Measurements from ENCODE around the gene MT1H.
"Not testable (repeated sequence)": the region's sequence is repeated elsewhere in the genome, so short reads cannot be mapped to it uniquely, and the experiment has no call there.

MT1H gene

DNA sequence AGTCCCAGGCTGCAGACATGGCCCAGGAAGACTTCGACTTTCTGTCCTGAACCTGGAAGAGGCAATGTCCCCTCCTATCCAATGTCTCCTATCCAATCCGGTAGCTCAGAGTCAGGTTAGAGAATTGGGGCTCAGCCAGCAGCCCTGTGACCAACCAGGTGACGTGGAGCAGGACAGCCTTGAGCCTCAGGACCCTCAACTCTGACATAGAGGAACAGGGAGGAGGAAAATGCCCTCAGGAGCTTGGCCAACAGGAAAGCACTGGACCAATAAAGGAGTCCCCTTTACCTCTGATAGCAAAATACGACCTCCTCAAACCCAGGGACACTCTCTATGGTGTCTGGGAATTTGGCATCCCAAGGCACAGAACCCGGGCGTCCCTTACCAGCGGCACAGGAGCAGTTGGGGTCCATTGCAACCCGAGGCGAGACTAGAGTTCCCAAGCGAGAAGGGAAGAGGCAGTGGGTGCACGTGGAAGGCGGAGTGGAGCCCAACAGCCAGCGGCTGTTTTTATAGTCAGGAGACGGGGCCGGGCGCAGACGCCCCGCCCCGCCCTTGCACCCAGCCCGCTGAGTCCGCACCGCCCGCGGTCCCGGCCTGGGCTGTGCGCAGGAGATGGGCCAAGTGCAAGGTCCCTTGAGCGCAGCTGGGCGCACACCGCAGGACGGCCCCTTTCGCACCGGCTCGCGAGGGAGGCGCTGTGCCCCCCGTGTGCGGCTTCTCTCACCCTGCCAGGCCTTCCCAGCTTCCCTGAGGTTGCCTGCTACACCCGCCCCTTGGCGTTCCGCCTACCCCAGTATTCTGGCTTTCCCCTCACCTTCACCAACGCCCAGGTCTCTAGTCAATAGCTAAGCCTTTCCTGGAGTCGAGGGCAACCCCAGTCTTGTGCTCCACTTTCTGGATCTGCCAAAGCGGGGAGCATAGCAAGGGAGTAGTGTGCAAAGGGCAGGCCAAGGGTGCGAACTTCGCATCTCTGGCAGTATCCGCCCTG, 1.7 kb upstream of the MT1H start, which contains the start of gene MT1G:
Gene MT1G (minus strand): TSS at position 485 of the 991 bp plus-strand sequence. CDS start 72 bp downstream, at position 413.
- Histone ChIP-seq H3K27me3 (ENCODE audit: control insufficient read depth in 1 of 2, insufficient read depth in 2 of 2, low read length in 2 of 2) (peaks cover 50 to 52% of the 10 kb centered on the region in 2 donors), H3K27ac (ENCODE audit: low read length) (no peak within 1 kb of the TSS), H3K4me1 (ENCODE audit: control insufficient read depth, insufficient read depth, low read length) (peaks cover 14% of the 10 kb centered on the region), H3K9ac (ENCODE audit: low read length in 2 of 2) (no peak within 1 kb of the TSS), H3K36me3 (ENCODE audit: control insufficient read depth in 2 of 2, insufficient read depth in 2 of 2, low read length in 2 of 2) (no peaks in the 10 kb centered on the region), H3K4me3 (ENCODE audit: low read length in 2 of 2) (peak within 1 kb of the TSS in 1 of 2 donors; percentile 47), H3K9me3 (ENCODE audit: control insufficient read depth in 2 of 2, low read length in 2 of 2) (no peaks in the 10 kb centered on the region)

DNA sequence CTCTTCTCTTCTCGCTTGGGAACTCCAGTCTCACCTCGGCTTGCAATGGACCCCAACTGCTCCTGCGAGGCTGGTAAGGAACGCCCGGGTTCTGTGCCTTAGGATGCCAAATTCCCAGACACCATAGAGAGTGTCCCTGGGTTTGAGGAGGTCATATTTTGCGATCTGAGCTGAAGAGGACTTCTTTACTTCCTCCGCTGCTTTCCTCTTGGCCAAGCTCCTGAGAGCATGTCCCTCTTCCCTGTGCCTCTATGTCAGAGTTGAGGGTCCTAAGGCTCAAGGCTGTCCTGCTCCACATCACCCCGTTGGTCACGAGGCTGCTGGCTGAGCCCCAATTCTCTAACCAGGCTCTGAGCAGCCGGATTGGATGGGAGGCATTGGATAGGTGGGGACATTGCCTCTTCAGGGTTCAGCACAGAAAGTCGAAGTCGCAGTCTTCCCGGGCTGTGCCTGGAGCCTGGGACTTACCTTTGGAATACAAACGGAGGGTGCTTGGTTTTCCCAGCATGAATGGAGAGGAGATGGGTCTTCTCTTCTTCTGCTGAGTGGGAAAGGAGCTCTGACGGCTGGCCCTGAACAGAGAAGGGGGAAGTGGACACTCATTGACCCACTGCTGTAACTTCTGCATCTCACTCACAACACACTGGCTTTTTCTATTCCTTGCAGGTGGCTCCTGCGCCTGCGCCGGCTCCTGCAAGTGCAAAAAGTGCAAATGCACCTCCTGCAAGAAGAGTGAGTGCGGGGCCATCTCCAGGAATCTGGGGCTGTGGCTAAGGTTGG, 416 bp downstream of the MT1H start:
- Histone ChIP-seq H3K4me1 (ENCODE audit: control insufficient read depth, insufficient read depth, low read length) (peaks cover 14% of the 10 kb centered on the region), H3K9ac (ENCODE audit: low read length in 2 of 2) (no peak overlapping the region), H3K4me3 (ENCODE audit: low read length in 2 of 2) (no peak overlapping the region), H3K27ac (ENCODE audit: low read length) (no peak overlapping the region), H3K36me3 (ENCODE audit: control insufficient read depth in 2 of 2, insufficient read depth in 2 of 2, low read length in 2 of 2) (no peaks in the 10 kb centered on the region), H3K27me3 (ENCODE audit: control insufficient read depth in 1 of 2, insufficient read depth in 2 of 2, low read length in 2 of 2) (peaks cover 40 to 54% of the 10 kb centered on the region in 2 donors), H3K9me3 (ENCODE audit: control insufficient read depth in 2 of 2, low read length in 2 of 2) (no peaks in the 10 kb centered on the region)

DNA sequence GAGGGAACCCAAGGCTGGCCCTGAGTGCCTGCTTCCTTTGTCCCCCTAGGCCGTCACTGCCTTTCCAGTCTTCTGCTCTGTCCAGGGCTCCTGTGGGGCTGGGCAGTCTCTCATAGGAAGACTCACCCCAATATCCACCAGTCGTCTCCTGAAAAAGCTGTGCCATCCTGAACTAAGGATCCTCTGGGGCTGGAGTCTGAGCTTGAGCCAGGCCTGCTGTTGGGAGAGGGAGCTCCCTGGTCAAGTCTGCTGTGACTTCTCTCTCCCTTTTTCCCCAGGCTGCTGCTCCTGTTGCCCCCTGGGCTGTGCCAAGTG, 963 bp downstream of the MT1H start:
- no peak overlapping the region for H3K4me3 ChIP-seq (ENCODE audit: low read length in 2 of 2)
- no peaks in the 10 kb centered on the region for H3K9me3 ChIP-seq (ENCODE audit: control insufficient read depth in 2 of 2, low read length in 2 of 2)
- H3K4me1 ChIP-seq (ENCODE audit: control insufficient read depth, insufficient read depth, low read length), result peaks cover 14% of the 10 kb centered on the region
- H3K27ac ChIP-seq (ENCODE audit: low read length), result no peak overlapping the region
- no peak overlapping the region for H3K9ac ChIP-seq (ENCODE audit: low read length in 2 of 2)
- no peaks in the 10 kb centered on the region for H3K36me3 ChIP-seq (ENCODE audit: control insufficient read depth in 2 of 2, insufficient read depth in 2 of 2, low read length in 2 of 2)
- peaks cover 42 to 60% of the 10 kb centered on the region in 2 donors for H3K27me3 ChIP-seq (ENCODE audit: control insufficient read depth in 1 of 2, insufficient read depth in 2 of 2, low read length in 2 of 2)

DNA sequence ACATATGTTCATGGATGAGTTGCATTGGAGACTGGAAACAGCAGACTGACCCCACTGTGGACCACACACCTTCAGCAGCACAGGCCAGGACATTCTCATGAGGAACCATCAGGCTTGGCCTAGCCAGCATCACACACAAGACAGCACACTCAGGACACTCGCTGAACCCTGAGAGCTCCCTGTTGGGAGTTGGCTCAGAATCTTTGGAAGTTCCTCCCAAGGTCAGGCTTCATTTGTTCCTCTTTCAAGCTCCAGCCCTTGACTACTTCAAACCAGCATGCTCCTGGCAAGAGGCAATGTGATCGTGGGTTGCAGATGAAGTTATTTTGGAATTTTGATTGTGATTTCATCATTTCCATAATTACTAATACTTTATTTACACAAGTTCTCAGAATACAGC, 2.1 kb downstream of the MT1H start:
- H3K36me3 ChIP-seq (ENCODE audit: control insufficient read depth in 2 of 2, insufficient read depth in 2 of 2, low read length in 2 of 2); H3K9me3 ChIP-seq (ENCODE audit: control insufficient read depth in 2 of 2, low read length in 2 of 2); H3K27ac ChIP-seq (ENCODE audit: low read length); H3K9ac ChIP-seq (ENCODE audit: low read length in 2 of 2); H3K4me3 ChIP-seq (ENCODE audit: low read length in 2 of 2): not testable (repeated sequence)
- H3K27me3 ChIP-seq (ENCODE audit: control insufficient read depth in 1 of 2, insufficient read depth in 2 of 2, low read length in 2 of 2), result peaks cover 47 to 67% of the 10 kb centered on the region in 2 donors
- peaks cover 17% of the 10 kb centered on the region for H3K4me1 ChIP-seq (ENCODE audit: control insufficient read depth, insufficient read depth, low read length)

DNA sequence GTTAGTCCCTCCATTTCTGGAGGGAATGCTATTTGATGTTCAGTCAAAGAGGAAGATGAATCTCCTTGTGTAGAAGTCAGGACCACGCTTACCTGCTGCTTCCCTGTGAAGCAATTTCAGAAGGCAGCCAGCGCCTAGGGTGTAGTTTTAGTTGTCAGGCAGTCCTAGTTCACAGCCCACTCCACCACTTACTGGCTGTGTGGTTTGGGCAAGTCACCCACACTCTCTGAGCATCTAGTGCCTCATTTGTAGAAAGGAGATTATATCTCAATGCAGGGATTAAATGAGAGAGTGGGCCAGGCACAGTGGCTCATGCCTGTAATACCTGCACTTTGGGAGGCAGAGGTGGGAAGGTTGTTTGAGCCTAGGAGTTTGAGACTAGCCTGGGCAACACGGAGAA, 2.6 kb downstream of the MT1H start:
- H3K9me3 ChIP-seq (ENCODE audit: control insufficient read depth in 2 of 2, low read length in 2 of 2); H3K27ac ChIP-seq (ENCODE audit: low read length); H3K9ac ChIP-seq (ENCODE audit: low read length in 2 of 2); H3K36me3 ChIP-seq (ENCODE audit: control insufficient read depth in 2 of 2, insufficient read depth in 2 of 2, low read length in 2 of 2); H3K4me3 ChIP-seq (ENCODE audit: low read length in 2 of 2): not testable (repeated sequence)
- H3K4me1 ChIP-seq (ENCODE audit: control insufficient read depth, insufficient read depth, low read length), result peaks cover 17% of the 10 kb centered on the region
- H3K27me3 ChIP-seq (ENCODE audit: control insufficient read depth in 1 of 2, insufficient read depth in 2 of 2, low read length in 2 of 2), result peaks cover 46 to 62% of the 10 kb centered on the region in 2 donors

DNA sequence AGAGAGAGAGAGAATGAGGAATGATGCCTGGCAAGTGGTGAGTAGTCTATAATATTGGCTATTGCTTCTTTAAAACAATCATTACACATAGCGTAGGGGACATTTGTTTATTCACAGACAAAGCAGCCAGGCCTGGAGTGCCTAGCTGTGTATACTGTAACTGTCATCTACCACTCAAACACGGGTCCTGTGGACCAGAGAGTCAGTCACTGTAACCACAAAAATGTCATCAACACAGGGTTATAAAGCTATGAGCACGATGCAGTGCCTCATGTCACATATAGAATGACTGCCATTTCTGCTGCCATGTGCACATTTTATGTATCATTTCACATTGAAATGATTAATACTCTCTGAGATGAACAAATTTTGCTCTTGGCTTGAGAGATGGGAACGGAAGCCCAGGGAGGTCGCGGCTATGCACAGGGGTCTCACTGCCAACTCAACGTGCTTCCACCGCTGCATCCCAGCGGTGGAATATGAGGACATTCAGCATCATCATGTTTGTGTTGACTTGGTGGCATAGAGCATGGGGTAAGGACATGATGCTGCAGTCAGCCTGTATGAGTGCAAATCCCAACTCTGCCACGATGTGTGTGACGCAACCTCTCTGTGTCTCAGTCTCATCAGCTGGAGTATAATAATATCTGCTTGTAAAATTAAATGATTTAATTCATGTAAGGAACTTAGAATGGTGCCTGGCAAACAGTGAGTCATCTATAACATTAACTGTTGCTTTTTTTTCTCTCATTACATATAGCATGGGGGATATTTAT, 3.3 kb downstream of the MT1H start:
- Histone ChIP-seq H3K4me3 (ENCODE audit: low read length in 2 of 2) (no peak overlapping the region), H3K4me1 (ENCODE audit: control insufficient read depth, insufficient read depth, low read length) (peaks cover 15% of the 10 kb centered on the region), H3K9me3 (ENCODE audit: control insufficient read depth in 2 of 2, low read length in 2 of 2) (no peaks in the 10 kb centered on the region), H3K27me3 (ENCODE audit: control insufficient read depth in 1 of 2, insufficient read depth in 2 of 2, low read length in 2 of 2) (peaks cover 40 to 55% of the 10 kb centered on the region in 2 donors), H3K9ac (ENCODE audit: low read length in 2 of 2) (no peak overlapping the region), H3K36me3 (ENCODE audit: control insufficient read depth in 2 of 2, insufficient read depth in 2 of 2, low read length in 2 of 2) (no peaks in the 10 kb centered on the region), H3K27ac (ENCODE audit: low read length) (no peak overlapping the region)

DNA sequence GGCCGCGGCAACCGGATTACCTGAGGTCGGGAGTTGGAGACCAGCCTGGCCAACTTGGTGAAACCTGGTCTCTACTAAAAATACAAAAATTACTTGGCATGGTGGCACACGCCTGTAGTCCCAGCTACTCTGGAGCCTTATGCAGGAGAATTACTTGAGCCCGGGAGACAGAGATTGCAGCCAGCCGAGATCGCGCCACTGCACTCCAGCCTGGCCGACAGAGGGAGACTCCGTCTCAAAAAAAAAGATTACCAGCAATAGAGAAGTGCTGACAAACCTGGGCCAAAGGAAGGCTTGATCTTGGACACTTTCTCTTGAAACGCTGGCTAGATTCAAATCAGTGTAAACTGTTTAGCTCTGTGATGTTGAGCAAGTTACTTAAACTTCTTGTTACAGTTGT, 4.3 kb downstream of the MT1H start:
- peaks cover 11% of the 10 kb centered on the region for H3K4me1 ChIP-seq (ENCODE audit: control insufficient read depth, insufficient read depth, low read length)
- peaks cover 34 to 45% of the 10 kb centered on the region in 2 donors for H3K27me3 ChIP-seq (ENCODE audit: control insufficient read depth in 1 of 2, insufficient read depth in 2 of 2, low read length in 2 of 2)
- no peak overlapping the region for H3K4me3 ChIP-seq (ENCODE audit: low read length in 2 of 2)
- no peak overlapping the region for H3K9ac ChIP-seq (ENCODE audit: low read length in 2 of 2)
- H3K36me3 ChIP-seq (ENCODE audit: control insufficient read depth in 2 of 2, insufficient read depth in 2 of 2, low read length in 2 of 2), result no peaks in the 10 kb centered on the region
- H3K9me3 ChIP-seq (ENCODE audit: control insufficient read depth in 2 of 2, low read length in 2 of 2), result no peaks in the 10 kb centered on the region
- H3K27ac ChIP-seq (ENCODE audit: low read length), result no peak overlapping the region

DNA sequence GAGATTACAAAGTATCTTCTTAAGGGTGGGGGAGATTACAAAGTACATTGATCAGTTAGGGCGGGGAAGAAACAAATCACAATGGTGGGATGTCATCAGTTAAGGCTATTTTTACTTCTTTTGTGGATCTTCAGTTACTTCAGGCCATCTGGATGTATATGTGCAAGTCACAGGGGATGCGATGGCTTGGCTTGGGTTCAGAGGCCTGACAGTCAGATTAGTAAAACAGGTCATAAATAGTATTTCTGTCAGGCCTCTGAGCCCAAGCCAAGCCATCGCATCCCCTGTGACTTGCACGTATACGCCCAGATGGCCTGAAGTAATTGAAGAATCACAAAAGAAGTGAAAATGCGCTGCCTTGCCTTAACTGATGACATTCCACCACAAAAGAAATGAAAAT, 5.0 kb downstream of the MT1H start:
- not testable (repeated sequence) for H3K27ac ChIP-seq (ENCODE audit: low read length); H3K4me1 ChIP-seq (ENCODE audit: control insufficient read depth, insufficient read depth, low read length); H3K4me3 ChIP-seq (ENCODE audit: low read length in 2 of 2); H3K36me3 ChIP-seq (ENCODE audit: control insufficient read depth in 2 of 2, insufficient read depth in 2 of 2, low read length in 2 of 2); H3K9me3 ChIP-seq (ENCODE audit: control insufficient read depth in 2 of 2, low read length in 2 of 2); H3K9ac ChIP-seq (ENCODE audit: low read length in 2 of 2)
- peaks cover 27 to 39% of the 10 kb centered on the region in 2 donors for H3K27me3 ChIP-seq (ENCODE audit: control insufficient read depth in 1 of 2, insufficient read depth in 2 of 2, low read length in 2 of 2)

DNA sequence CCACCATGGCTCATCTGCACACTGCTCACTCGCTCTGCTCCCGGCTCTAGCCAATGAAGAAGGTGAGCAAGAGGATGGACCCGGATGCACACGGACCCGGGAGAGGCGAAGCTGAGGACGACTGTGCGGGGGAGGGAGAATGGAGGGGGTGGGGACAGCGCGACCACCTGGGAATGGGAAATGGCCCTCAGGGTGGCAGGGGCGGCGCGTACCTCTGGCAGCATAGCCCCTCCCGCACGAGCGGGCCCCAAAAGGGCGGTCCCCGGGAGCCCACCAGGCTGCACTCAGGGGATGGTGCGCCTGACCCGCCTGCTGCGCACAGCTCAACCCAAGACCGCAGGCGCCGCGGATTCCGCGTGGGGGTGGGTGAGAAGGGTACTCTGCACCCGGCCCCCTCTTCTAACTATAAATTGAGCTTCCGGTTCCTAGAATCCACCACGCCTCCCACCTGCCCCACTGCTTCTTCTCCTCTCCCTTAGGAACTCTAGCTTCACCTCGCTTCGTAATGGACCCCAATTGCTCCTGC, 6.1 kb downstream of the MT1H start:
- Histone ChIP-seq H3K9me3 (ENCODE audit: control insufficient read depth in 2 of 2, low read length in 2 of 2) (no peaks in the 10 kb centered on the region), H3K27me3 (ENCODE audit: control insufficient read depth in 1 of 2, insufficient read depth in 2 of 2, low read length in 2 of 2) (peaks cover 20 to 33% of the 10 kb centered on the region in 2 donors), H3K4me3 (ENCODE audit: low read length in 2 of 2) (no peak overlapping the region)

DNA sequence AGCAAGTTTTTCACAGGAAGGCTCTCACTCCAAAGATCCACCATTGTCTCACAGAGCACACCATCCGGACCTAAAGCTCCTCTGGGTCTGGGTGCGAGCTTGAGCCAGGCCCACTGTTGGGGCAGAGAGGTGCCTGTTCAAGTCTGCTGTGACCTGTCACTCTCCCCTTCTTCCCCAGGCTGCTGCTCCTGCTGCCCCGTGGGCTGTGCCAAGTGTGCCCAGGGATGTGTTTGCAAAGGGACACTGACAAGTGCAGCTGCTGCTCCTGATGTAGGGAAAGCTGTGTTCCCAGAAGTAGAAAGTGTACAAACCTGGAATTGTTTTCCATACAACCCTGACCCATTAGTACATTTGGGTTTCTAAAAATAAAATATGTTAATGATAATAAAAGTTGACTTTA, 7.9 kb downstream of the MT1H start:
- H3K27me3 ChIP-seq (ENCODE audit: control insufficient read depth in 1 of 2, insufficient read depth in 2 of 2, low read length in 2 of 2), result peaks cover 13 to 32% of the 10 kb centered on the region in 2 donors
- no peaks in the 10 kb centered on the region for H3K36me3 ChIP-seq (ENCODE audit: control insufficient read depth in 2 of 2, insufficient read depth in 2 of 2, low read length in 2 of 2)
- H3K27ac ChIP-seq (ENCODE audit: low read length), result no peak overlapping the region
- peaks cover 9% of the 10 kb centered on the region for H3K4me1 ChIP-seq (ENCODE audit: control insufficient read depth, insufficient read depth, low read length)
- H3K9me3 ChIP-seq (ENCODE audit: control insufficient read depth in 2 of 2, low read length in 2 of 2), result no peaks in the 10 kb centered on the region
- H3K4me3 ChIP-seq (ENCODE audit: low read length in 2 of 2), result no peak overlapping the region
- H3K9ac ChIP-seq (ENCODE audit: low read length in 2 of 2), result no peak overlapping the region

More for the DNA sequence above, 6.1 kb downstream of the MT1H start:
- no peak overlapping the region for H3K9ac ChIP-seq (ENCODE audit: low read length in 2 of 2)
- H3K27ac ChIP-seq (ENCODE audit: low read length), result no peak overlapping the region
- H3K4me1 ChIP-seq (ENCODE audit: control insufficient read depth, insufficient read depth, low read length), result peaks cover 3% of the 10 kb centered on the region
- H3K36me3 ChIP-seq (ENCODE audit: control insufficient read depth in 2 of 2, insufficient read depth in 2 of 2, low read length in 2 of 2), result no peaks in the 10 kb centered on the region

All from stomach smooth muscle (tissue), 2 donors.